Stomach (tissue), 9 donors: ENCODE measurements around the gene VIPR2. TPM values are rescaled to one million over a fixed set of nuclear protein-coding genes. Genes with fewer than 3 reads are reported as not detected.

Experiments
- DNase-seq, 2 donors: peaks; one replicate each; pipeline versions ENCODE4 v3.0.0 to v3.0.0-alpha.2; 2013 to 2019
- H3K27ac ChIP-seq, 5 donors: fragments of 200-600 bp in 4 of 5; sonication (generic) in 4 of 5; one replicate each; pipeline ENCODE4 v1.5.1; 2013 to 2019; ENCODE audit warnings: mild to moderate bottlenecking in 1 of 5, moderate library complexity in 1 of 5
- H3K27me3 ChIP-seq, 3 donors: fragments of 200-600 bp; sonication (generic); one replicate each; pipeline ENCODE4 v1.5.1; 2017 to 2019; ENCODE audit warnings: mixed run types in 1 of 3
- H3K36me3 ChIP-seq, 4 donors: fragments of 200-600 bp; sonication (generic); 1 replicate in 3 of 4; 2 replicates in 1 of 4; pipeline ENCODE4 v1.5.1; 2016 to 2019
- H3K4me1 ChIP-seq, 4 donors: fragments of 200-600 bp; sonication (generic); one replicate each; pipeline ENCODE4 v1.5.1; 2016 to 2019
- H3K4me3 ChIP-seq, 4 donors: fragments of 200-600 bp; sonication (generic) in 3 of 4; one replicate each; pipeline ENCODE4 v1.5.1; 2016 to 2019; ENCODE audit warnings: mild to moderate bottlenecking in 1 of 4
- H3K9me3 ChIP-seq, 4 donors: fragments of 200-600 bp; sonication (generic); one replicate each; pipeline ENCODE4 v1.5.1; 2016 to 2019
- CTCF ChIP-seq, 7 experiments: fragments of 450-650 bp in 4 of 7; fragments of 200-600 bp in 3 of 7; sonication (generic) in 3 of 7; IDR thresholded peaks; one replicate each; pipeline ENCODE4 v1.5.1; 2016 to 2019; ENCODE audit warnings: antibody characterized with exemption in 7 of 7, control low read depth in 2 of 7, mild to moderate bottlenecking in 1 of 7
- EP300 ChIP-seq: sonication (generic); formaldehyde crosslinking; IDR thresholded peaks from one replicate; pipeline ENCODE4 v1.6.1; 2017; ENCODE audit warnings: antibody characterized with exemption
- POLR2A ChIP-seq, 4 donors: fragments of 450-650 bp; IDR thresholded peaks; one replicate each; pipeline ENCODE4 v1.6.1; 2016; ENCODE audit warnings: antibody characterized with exemption in 4 of 4, control low read depth in 2 of 4, mild to moderate bottlenecking in 1 of 4, moderate library complexity in 1 of 4
- POLR2AphosphoS5 ChIP-seq, 3 donors: sonication (generic); formaldehyde crosslinking; IDR thresholded peaks; one replicate each; pipeline ENCODE4 v1.6.1; 2016; ENCODE audit warnings: antibody characterized with exemption in 3 of 3
- WGBS, 5 donors: extraction: QIAGEN DNeasy Blood & Tissue Kit in 3 of 5; methylation state at CpG; one replicate each; pipeline versions ENCODE4 v1.1.5 to v1.1.7; 2013 to 2018; 5-methylcytosine and 5-hydroxymethylcytosine counted together
- intact Hi-C: fragments of 100-400 bp; cut with DNase I; formaldehyde crosslinking; loops from one replicate; pipeline ENCODE4 v1.15.1; 2023; ENCODE audit warnings: low total_unique reads
- polyA plus RNA-seq, 3 donors: library from polyadenylated mRNA; stranded (reverse); fragments of 200-250 nt; gene quantifications; one replicate each; pipeline ENCODE4 v1.2.3, GENCODE V29; 2013
- total RNA-seq, 5 donors: library from RNA; depleted of rRNA; stranded (reverse); fragments of >200 nt; gene quantifications; one replicate each; pipeline versions ENCODE4 v1.1.0 to v1.2.3, GENCODE V29; 2014 to 2016
- donor health status: healthy with polysubstance abuse.
- donor health status: Bipolar disorder and iron deficiency.
- donor health status: healthy.

Gene VIPR2
- total and polyA plus RNA-seq, 8 donors, result 1.2 to 25.4 (median 4.6) TPM

- intact Hi-C loops, result no loop called here
- Histone ChIP-seq H3K27me3 (no peaks in the 10 kb centered on the region), H3K4me3 (no peak overlapping the region), H3K27ac (peak overlapping the region in 4 of 5 donors; percentile 64 to 80 (median 73)), H3K9me3 (no peaks in the 10 kb centered on the region), H3K36me3 (no peaks in the 10 kb centered on the region), H3K4me1 (peaks cover 4 to 44% (median 23%) of the 10 kb centered on the region in 4 donors)
- DNase-seq, result no peak
- TF ChIP-seq POLR2AphosphoS5 (IDR thresholded peaks at IDR 0.05), result no peak
- TF ChIP-seq EP300, result no peak
- no peak for TF ChIP-seq POLR2A (IDR thresholded peaks at IDR 0.05)
- no peak for TF ChIP-seq CTCF (IDR thresholded peaks at IDR 0.05)
- 82 to 86% (median 85%) methylated on average over 14 of the region's 14 CpGs for WGBS, 5 donors
Observed at GRCh38 chr7:159068893-159069448, 75.7 kb downstream of the VIPR2 start.

GRCh38 chr7:159068488-159068811, 76.2 kb downstream of the VIPR2 start:
- Histone ChIP-seq H3K4me1 (peaks cover 4 to 44% (median 23%) of the 10 kb centered on the region in 4 donors), H3K9me3 (no peaks in the 10 kb centered on the region), H3K36me3 (no peaks in the 10 kb centered on the region), H3K27ac (peak overlapping the region in 4 of 5 donors; percentile 64 to 80 (median 73)), H3K4me3 (no peak overlapping the region), H3K27me3 (no peaks in the 10 kb centered on the region)
- WGBS, 5 donors, result 42 to 51% (median 48%) methylated on average over 12 of the region's 12 CpGs
- intact Hi-C loops, result no loop called here
- DNase-seq, result peak in 1 of 2 donors; percentile 78
- TF ChIP-seq POLR2AphosphoS5 (IDR thresholded peaks at IDR 0.05) (peak in 2 of 3 donors; percentile 35 to 50), POLR2A (IDR thresholded peaks at IDR 0.05) (no peak)

GRCh38 chr7:159067576-159068487, 76.8 kb downstream of the VIPR2 start:
- intact Hi-C loops, result no loop called here
- no peaks in the 10 kb centered on the region for H3K27me3 ChIP-seq
- no peak for TF ChIP-seq EP300
- TF ChIP-seq CTCF (IDR thresholded peaks at IDR 0.05), result no peak
- TF ChIP-seq POLR2A (IDR thresholded peaks at IDR 0.05), result no peak
- no peak for TF ChIP-seq POLR2AphosphoS5 (IDR thresholded peaks at IDR 0.05)
- peak overlapping the region in 4 of 5 donors; percentile 64 to 80 (median 73) for H3K27ac ChIP-seq
- H3K4me1 ChIP-seq, result peaks cover 4 to 44% (median 23%) of the 10 kb centered on the region in 4 donors
- no peaks in the 10 kb centered on the region for H3K36me3 ChIP-seq
- DNase-seq, result no peak
- 55 to 71% (median 58%) methylated on average over 13 of the region's 13 CpGs for WGBS, 5 donors
- H3K4me3 ChIP-seq, result no peak overlapping the region
- no peaks in the 10 kb centered on the region for H3K9me3 ChIP-seq

- Histone ChIP-seq H3K36me3 (peaks cover 0 to under 1% (median 0%) of the 10 kb centered on the region in 4 donors), H3K4me3 (no peak overlapping the region), H3K9me3 (peaks cover 0 to under 1% (median 0%) of the 10 kb centered on the region in 4 donors), H3K27me3 (peaks cover 0 to under 1% (median 0%) of the 10 kb centered on the region in 3 donors), H3K4me1 (peaks cover 4 to 44% (median 23%) of the 10 kb centered on the region in 4 donors), H3K27ac (peak overlapping the region in 4 of 5 donors; percentile 64 to 80 (median 73))
- DNase-seq, result no peak
- TF ChIP-seq POLR2A (IDR thresholded peaks at IDR 0.05), result no peak
- no peak for TF ChIP-seq CTCF (IDR thresholded peaks at IDR 0.05)
- no peak for TF ChIP-seq EP300
- no peak for TF ChIP-seq POLR2AphosphoS5 (IDR thresholded peaks at IDR 0.05)
- intact Hi-C loops, result no loop called here
- 89 to 94% (median 89%) methylated on average over 16 to 18 of the region's 18 CpGs for WGBS, 5 donors
Observed at GRCh38 chr7:159066816-159067575, 77.7 kb downstream of the VIPR2 start.
